Prostate gland (tissue), 2 donors: ENCODE results near the gene SEMA4C. TPM values are rescaled to one million over a fixed set of nuclear protein-coding genes. Genes with fewer than 3 reads are reported as not detected.

ENCODE experiments used
- DNase-seq: peaks from one replicate; pipeline ENCODE4 v3.0.0-alpha.2; 2019; ENCODE audit warnings: low spot score
- H3K27ac ChIP-seq, 2 donors: fragments of 200-600 bp; sonication (generic); 2 replicates each; pipeline ENCODE4 v1.5.1; 2017 to 2019
- H3K27me3 ChIP-seq: fragments of 200-600 bp; sonication (generic); replicated peaks from 2 replicates; pipeline ENCODE4 v1.5.1; 2019; ENCODE audit not compliant: insufficient read depth
- H3K36me3 ChIP-seq, 2 donors: fragments of 200-600 bp; sonication (generic); 1 replicate in 1 of 2; 2 replicates in 1 of 2; pipeline versions ENCODE4 v1.5.1 to v1.8.1; 2017 to 2019
- H3K4me1 ChIP-seq: fragments of 200-600 bp; sonication (generic); replicated peaks from 2 replicates; pipeline ENCODE4 v1.5.1; 2019
- H3K4me3 ChIP-seq, 2 donors: fragments of 200-600 bp; sonication (generic); 2 replicates each; pipeline ENCODE4 v1.5.1; 2017 to 2019
- H3K9me3 ChIP-seq: fragments of 200-600 bp; sonication (generic); 2 replicates; pipeline ENCODE4 v1.5.1; 2017
- CTCF ChIP-seq, 4 experiments: fragments of 200-600 bp in 2 of 4; fragments of 450-650 bp in 2 of 4; sonication (generic) in 2 of 4; IDR thresholded peaks; 1 replicate in 3 of 4; 2 replicates in 1 of 4; pipeline ENCODE4 v1.5.1; 2016 to 2019; ENCODE audit warnings: antibody characterized with exemption in 4 of 4, mild to moderate bottlenecking in 2 of 4, moderate library complexity in 2 of 4
- POLR2A ChIP-seq: fragments of 450-650 bp; IDR thresholded peaks from one replicate; pipeline ENCODE4 v1.6.1; 2016; ENCODE audit warnings: antibody characterized with exemption, mild to moderate bottlenecking
- POLR2AphosphoS5 ChIP-seq: sonication (generic); formaldehyde crosslinking; IDR thresholded peaks from one replicate; pipeline ENCODE4 v1.6.1; 2017; ENCODE audit warnings: antibody characterized with exemption
- WGBS: methylation state at CpG from one replicate; pipeline ENCODE4 v1.1.5; 2018; 5-methylcytosine and 5-hydroxymethylcytosine counted together
- intact Hi-C: fragments of 100-400 bp; cut with DNase I; formaldehyde crosslinking; loops from one replicate; pipeline ENCODE4 v1.14.2; 2022
- total RNA-seq, 2 donors: library from RNA; depleted of rRNA; stranded (reverse); fragments of >200 nt; gene quantifications; one replicate each; pipeline ENCODE4 v1.1.0, GENCODE V29; 2016

The SEMA4C gene
- total RNA-seq, 2 donors from 2014 or later, result 35.8 to 45.9 TPM

GRCh38 chr2:96860065-96861029 lies 9.5 kb downstream of the SEMA4C start:
- no peak for DNase-seq
- intact Hi-C loops, result loop anchor here (10.0 kb wide), 1 partner anchor 326 kb away; the partner anchor contains the start of gene ARID5A
- WGBS, result 54% methylated on average over 37 of the region's 38 CpGs
- peak overlapping the region; percentile 78 to 85 for H3K27ac ChIP-seq
- no peaks in the 10 kb centered on the region for H3K9me3 ChIP-seq
- no peak overlapping the region for H3K4me3 ChIP-seq
- peaks cover 15 to 25% of the 10 kb centered on the region in 2 donors for H3K36me3 ChIP-seq
- H3K27me3 ChIP-seq, result no peaks in the 10 kb centered on the region
- TF ChIP-seq POLR2A, result no peak
- peak; percentile 3 for TF ChIP-seq POLR2AphosphoS5
- peaks cover 16% of the 10 kb centered on the region for H3K4me1 ChIP-seq

DNA sequence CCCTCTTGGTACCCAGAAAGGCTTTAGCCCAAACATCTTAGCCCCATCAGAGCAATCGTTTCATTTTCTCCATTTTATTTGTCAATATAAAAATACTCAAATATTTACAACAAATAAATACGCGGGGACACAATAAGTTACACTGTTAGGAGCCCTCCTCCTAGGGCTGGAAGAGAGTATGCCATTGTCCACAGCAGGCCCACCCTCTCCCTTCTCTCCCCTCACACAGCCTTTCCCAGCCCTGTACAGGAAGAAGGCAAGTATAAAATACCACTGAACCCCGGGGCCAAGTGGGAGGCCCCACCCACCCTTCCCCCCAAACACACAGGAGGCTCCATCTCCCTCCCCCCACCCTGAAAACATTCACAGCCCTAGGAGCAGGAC lies 10.2 kb downstream of the SEMA4C start:
- Histone ChIP-seq H3K4me1 (peaks cover 16% of the 10 kb centered on the region), H3K4me3 (no peak overlapping the region), H3K27me3 (no peaks in the 10 kb centered on the region), H3K36me3 (peaks cover 11 to 18% of the 10 kb centered on the region in 2 donors), H3K9me3 (no peaks in the 10 kb centered on the region), H3K27ac (peak overlapping the region; percentile 78 to 85)
- intact Hi-C loops, result loop anchor here (5.0 to 10.0 kb wide), 2 partner anchors 42 to 325 kb away; partner anchors contain the start of genes ARID5A and CNNM3
- TF ChIP-seq POLR2AphosphoS5 (no peak), CTCF (IDR thresholded peaks at IDR 0.05) (no peak), POLR2A (no peak)
- WGBS, result 13% methylated on average over 4 of the region's 4 CpGs
- no peak for DNase-seq

DNA sequence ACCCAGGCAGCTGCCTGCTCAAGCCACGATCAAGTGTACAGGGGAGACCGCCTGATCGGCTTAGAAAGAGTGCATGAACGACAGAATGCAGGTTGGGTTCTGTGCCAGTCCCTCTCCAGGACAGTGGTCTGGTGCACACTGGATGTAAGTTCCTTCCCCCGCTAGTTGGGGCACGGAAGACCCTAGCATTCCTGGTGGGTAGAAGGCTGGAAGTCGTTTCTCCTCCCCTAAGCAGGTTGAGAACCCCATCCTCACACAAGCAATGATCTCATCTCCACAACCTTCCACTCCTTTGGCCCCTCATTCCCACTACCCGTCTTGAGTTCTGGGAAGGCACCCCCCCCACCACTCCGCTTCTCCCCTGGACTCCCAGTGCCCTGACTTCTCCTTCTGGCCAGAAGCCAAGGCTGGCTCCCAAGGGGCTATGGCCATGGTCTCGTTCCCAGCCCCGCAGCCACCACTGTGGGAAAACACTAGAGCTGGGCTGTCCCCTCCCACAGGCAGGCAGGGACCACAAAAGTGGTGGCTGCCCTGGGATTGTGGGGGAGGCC lies 10.7 kb downstream of the SEMA4C start:
- peaks cover 6 to 13% of the 10 kb centered on the region in 2 donors for H3K36me3 ChIP-seq
- peaks cover 16% of the 10 kb centered on the region for H3K4me1 ChIP-seq
- H3K4me3 ChIP-seq, result no peak overlapping the region
- DNase-seq, result no peak
- no peaks in the 10 kb centered on the region for H3K27me3 ChIP-seq
- H3K27ac ChIP-seq, result peak overlapping the region; percentile 78 to 85
- WGBS, result 33% methylated on average over 11 of the region's 11 CpGs
- no peaks in the 10 kb centered on the region for H3K9me3 ChIP-seq
- intact Hi-C loops, result loop anchor here (5.0 kb wide), 1 partner anchor 42 kb away; the partner anchor contains the start of gene CNNM3
- TF ChIP-seq POLR2A (no peak), CTCF (IDR thresholded peaks at IDR 0.05) (no peak), POLR2AphosphoS5 (no peak)

DNA sequence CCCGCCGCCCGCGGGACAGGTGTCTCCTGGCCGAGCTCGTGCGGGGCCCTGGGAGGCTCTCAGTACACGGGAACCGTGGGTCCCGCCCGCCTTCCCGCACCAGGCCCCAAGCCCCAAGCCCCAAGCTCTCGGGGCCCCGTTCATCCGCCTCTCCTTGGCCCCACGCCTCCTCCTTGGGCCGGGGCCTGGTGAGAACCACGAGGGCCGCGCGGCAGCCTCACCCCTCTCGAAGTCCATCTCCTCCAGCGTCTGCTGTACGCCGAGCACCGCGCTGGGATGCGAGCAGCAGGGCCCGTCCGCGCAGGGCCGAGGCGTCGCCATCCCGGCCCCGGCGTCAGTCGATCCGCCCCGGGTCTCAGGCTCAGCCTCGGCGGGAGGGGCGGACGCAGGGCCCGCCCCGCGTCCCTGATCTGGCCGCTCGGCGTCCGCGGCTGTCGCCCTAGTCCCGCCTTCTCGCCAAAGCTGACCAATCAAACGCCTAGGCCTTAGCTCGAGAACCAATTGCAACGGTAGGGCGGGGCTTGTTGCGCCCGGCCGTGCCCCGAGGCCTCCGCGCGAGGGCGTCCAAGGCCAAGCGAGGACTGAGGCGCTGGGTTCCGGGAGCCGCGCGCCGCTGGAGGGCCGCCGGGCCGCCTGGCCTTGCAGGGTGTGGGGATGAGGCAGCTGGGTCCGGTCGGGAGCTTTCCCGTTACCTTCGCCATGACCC lies 12.1 kb downstream of the SEMA4C start, which contains the start of gene ANKRD39:
TSS of gene ANKRD39 (minus strand) at position 350 of the 706 bp plus-strand sequence. CDS start at position 321, 29 bp downstream.
- WGBS, result under 1% methylated on average over 47 of the region's 81 CpGs
- no peaks in the 10 kb centered on the region for H3K36me3 ChIP-seq
- no peaks in the 10 kb centered on the region for H3K9me3 ChIP-seq
- peak; percentile 98 for DNase-seq
- TF ChIP-seq CTCF (IDR thresholded peaks at IDR 0.05), result peak; percentile 70 to 99 (median 96)
- TF ChIP-seq POLR2A, result peak; percentile 96
- peak; percentile 87 for TF ChIP-seq POLR2AphosphoS5
- no peaks in the 10 kb centered on the region for H3K27me3 ChIP-seq
- peaks cover 16% of the 10 kb centered on the region for H3K4me1 ChIP-seq
- intact Hi-C loops, result loop anchor here (1.0 to 5.0 kb wide), 2 partner anchors 41 to 95 kb away; partner anchors contain the start of gene CNNM3
- peak within 1 kb of the TSS; percentile 73 to 76 for H3K4me3 ChIP-seq
- peak within 1 kb of the TSS; percentile 84 to 85 for H3K27ac ChIP-seq
